Thymus (tissue), 14 donors: ENCODE measurements around the gene PGAM5. TPM values are rescaled to one million over a fixed set of nuclear protein-coding genes. Genes with fewer than 3 reads are reported as not detected.

Experiments
- DNase-seq, 9 donors: peaks; one replicate each; pipeline ENCODE4 v3.0.0-alpha.2; 2013; ENCODE audit warnings: low spot score in 9 of 9, low read depth in 6 of 9, missing footprints in 1 of 9
- H3K27ac ChIP-seq, 2 donors: one replicate each; pipeline ENCODE4 v1.5.1; 2013; ENCODE audit warnings: control low read depth in 1 of 2, low read depth in 1 of 2, low read length in 1 of 2, mild to moderate bottlenecking in 1 of 2, moderate library complexity in 1 of 2
- H3K27me3 ChIP-seq, 2 donors: one replicate each; pipeline ENCODE4 v1.5.1; 2013; ENCODE audit warnings: low read length in 1 of 2; ENCODE audit not compliant: control insufficient read depth in 2 of 2, insufficient read depth in 1 of 2
- H3K36me3 ChIP-seq, 2 donors: one replicate each; pipeline ENCODE4 v1.5.1; 2013; ENCODE audit warnings: low read length in 1 of 2, mild to moderate bottlenecking in 1 of 2, moderate library complexity in 1 of 2; ENCODE audit not compliant: control insufficient read depth in 2 of 2, insufficient read depth in 2 of 2
- H3K4me1 ChIP-seq, 2 donors: one replicate each; pipeline ENCODE4 v1.5.1; 2013; ENCODE audit warnings: low read length in 2 of 2; ENCODE audit not compliant: control insufficient read depth in 2 of 2, insufficient read depth in 2 of 2
- H3K4me3 ChIP-seq, 2 donors: one replicate each; pipeline ENCODE4 v1.5.1; 2013; ENCODE audit warnings: low read length in 2 of 2, control low read depth in 1 of 2, mild to moderate bottlenecking in 1 of 2
- H3K9me3 ChIP-seq, 2 donors: one replicate each; pipeline ENCODE4 v1.5.1; 2013; ENCODE audit warnings: low read length in 1 of 2, mild to moderate bottlenecking in 1 of 2; ENCODE audit not compliant: control insufficient read depth in 2 of 2, insufficient read depth in 1 of 2
- WGBS: extraction: QIAGEN DNeasy Blood & Tissue Kit; methylation state at CpG from one replicate; pipeline ENCODE4 v1.1.7; 2013; 5-methylcytosine and 5-hydroxymethylcytosine counted together
- long read RNA-seq, 10 donors: transcript quantifications; one replicate each; lab custom pipeline, GENCODE V29; 2026
- polyA plus RNA-seq: library from polyadenylated mRNA; stranded (reverse); fragments of 200-250 nt; gene quantifications from one replicate; pipeline ENCODE4 v1.2.3, GENCODE V29; 2013
- total RNA-seq: library from RNA; stranded (reverse); fragments of 120-200 nt; gene quantifications from one replicate; pipeline ENCODE4 v1.2.4, GENCODE V29; 2013
- donor health status: healthy.

The PGAM5 gene
- 31.6 TPM for total RNA-seq
- 17.4 TPM for polyA plus RNA-seq
- long read RNA-seq, donor 1, partial matches to known transcripts: 5 of 5 reads
- long read RNA-seq, donor 1, other reads (novel, unspliced or antisense): 0 of 5 reads
- long read RNA-seq, donor 2: 0 reads
- long read RNA-seq, donor 3, transcript PGAM5-203 (6 exons, 2,834 nt): major isoform, 7 of 7 reads
- long read RNA-seq, donor 3, partial matches to known transcripts: 0 of 7 reads
- long read RNA-seq, donor 3, other reads (novel, unspliced or antisense): 0 of 7 reads
- long read RNA-seq, donor 4, partial matches to known transcripts: 0 of 4 reads
- long read RNA-seq, donor 4, other reads (novel, unspliced or antisense): 0 of 4 reads
- long read RNA-seq, donor 5, transcript PGAM5-203 (6 exons, 2,834 nt): major isoform, 5 of 5 reads
- long read RNA-seq, donor 5, partial matches to known transcripts: 0 of 5 reads
- long read RNA-seq, donor 5, other reads (novel, unspliced or antisense): 0 of 5 reads
- long read RNA-seq, donor 6, transcript PGAM5-203 (6 exons, 2,834 nt): major isoform, 6 of 12 reads
- long read RNA-seq, donor 6, partial matches to known transcripts: 0 of 12 reads
- long read RNA-seq, donor 6, other reads (novel, unspliced or antisense): 5 of 12 reads
- long read RNA-seq, donor 7: 0 reads
- long read RNA-seq, donor 8, partial matches to known transcripts: 0 of 1 reads
- long read RNA-seq, donor 8, other reads (novel, unspliced or antisense): 0 of 1 reads
- long read RNA-seq, donor 9, partial matches to known transcripts: 0 of 2 reads
- long read RNA-seq, donor 9, other reads (novel, unspliced or antisense): 0 of 2 reads
- long read RNA-seq, donor 10, partial matches to known transcripts: 0 of 3 reads
- long read RNA-seq, donor 10, other reads (novel, unspliced or antisense): 0 of 3 reads

DNA sequence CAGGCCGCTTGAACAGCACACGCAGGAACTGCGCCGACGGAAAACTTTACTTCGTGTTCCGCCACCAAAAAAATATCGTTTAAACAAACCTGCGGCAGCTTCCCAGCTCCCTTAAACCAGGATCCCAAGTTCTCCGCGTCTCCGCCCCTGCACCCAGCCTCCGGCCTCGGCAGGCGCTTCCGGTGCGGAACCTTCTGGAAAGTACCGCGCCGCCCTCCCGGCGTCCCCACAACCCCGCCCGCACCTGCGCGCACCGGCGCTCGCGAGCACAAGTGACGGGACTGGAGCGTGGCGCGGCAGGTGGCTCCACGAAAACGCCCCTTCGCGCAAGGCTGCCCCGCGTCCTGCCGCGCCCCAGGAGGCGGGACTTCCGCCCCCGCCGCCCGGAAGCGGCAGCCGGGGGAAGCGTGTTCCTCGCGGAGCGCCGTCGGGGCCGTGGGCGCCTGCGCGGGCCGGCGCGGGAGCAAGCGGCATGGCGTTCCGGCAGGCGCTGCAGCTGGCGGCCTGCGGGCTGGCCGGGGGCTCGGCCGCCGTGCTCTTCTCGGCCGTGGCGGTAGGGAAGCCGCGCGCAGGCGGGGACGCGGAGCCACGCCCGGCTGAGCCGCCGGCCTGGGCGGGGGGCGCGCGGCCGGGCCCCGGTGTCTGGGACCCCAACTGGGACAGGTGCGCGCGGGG, at the start of gene PGAM5:
TSS of gene PGAM5 (plus strand) at position 438 of the 675 bp plus-strand sequence. CDS start at position 473, 35 bp downstream.
- no peaks in the 10 kb centered on the region for H3K27me3 ChIP-seq
- H3K4me1 ChIP-seq: peaks cover 8 to 14% of the 10 kb centered on the region in 2 donors
- peaks cover 1 to 4% of the 10 kb centered on the region in 2 donors for H3K9me3 ChIP-seq
- H3K36me3 ChIP-seq: peaks cover 11% of the 10 kb centered on the region in 2 donors
- H3K4me3 ChIP-seq: peak within 1 kb of the TSS; percentile 83 to 95
- peak; percentile 72 to 95 (median 89) for DNase-seq
- under 1% methylated on average over 94 of the region's 94 CpGs for WGBS
- peak within 1 kb of the TSS; percentile 79 to 95 for H3K27ac ChIP-seq

- Histone ChIP-seq H3K4me1 (peaks cover 36 to 76% of the 10 kb centered on the region in 2 donors), H3K9me3 (peaks cover 0 to 3% of the 10 kb centered on the region in 2 donors), H3K27me3 (no peaks in the 10 kb centered on the region), H3K36me3 (peaks cover 60 to 95% of the 10 kb centered on the region in 2 donors), H3K4me3 (no peak overlapping the region), H3K27ac (peak overlapping the region in 1 of 2 donors; percentile 76)
- DNase-seq: peak in 2 of 9 donors; percentile 39 to 57
- WGBS: 16% methylated on average over 11 of the region's 11 CpGs
These were observed 49.6 kb upstream of the PGAM5 start for GRCh38 chr12:132660996-132661395.

GRCh38 chr12:132661972-132662371, 48.7 kb upstream of the PGAM5 start:
- 68% methylated on average over 5 of the region's 5 CpGs for WGBS

GRCh38 chr12:132662901-132663755, 47.5 kb upstream of the PGAM5 start:
- H3K27me3 ChIP-seq: no peaks in the 10 kb centered on the region
- DNase-seq: peak in 2 of 9 donors; percentile 32 to 62
- no peak overlapping the region for H3K4me3 ChIP-seq
- H3K9me3 ChIP-seq: peaks cover 0 to 3% of the 10 kb centered on the region in 2 donors
- peak overlapping the region; percentile 68 to 76 for H3K27ac ChIP-seq
- H3K36me3 ChIP-seq: peaks cover 62 to 96% of the 10 kb centered on the region in 2 donors
- 23% methylated on average over 29 of the region's 29 CpGs for WGBS
- H3K4me1 ChIP-seq: peaks cover 36 to 66% of the 10 kb centered on the region in 2 donors

More at GRCh38 chr12:132661972-132662371, 48.7 kb upstream of the PGAM5 start:
- Histone ChIP-seq H3K27me3 (no peaks in the 10 kb centered on the region), H3K27ac (peak overlapping the region; percentile 36 to 76), H3K4me1 (peaks cover 36 to 76% of the 10 kb centered on the region in 2 donors), H3K4me3 (no peak overlapping the region), H3K9me3 (peaks cover 0 to 3% of the 10 kb centered on the region in 2 donors), H3K36me3 (peaks cover 60 to 96% of the 10 kb centered on the region in 2 donors)
- DNase-seq: no peak

DNA sequence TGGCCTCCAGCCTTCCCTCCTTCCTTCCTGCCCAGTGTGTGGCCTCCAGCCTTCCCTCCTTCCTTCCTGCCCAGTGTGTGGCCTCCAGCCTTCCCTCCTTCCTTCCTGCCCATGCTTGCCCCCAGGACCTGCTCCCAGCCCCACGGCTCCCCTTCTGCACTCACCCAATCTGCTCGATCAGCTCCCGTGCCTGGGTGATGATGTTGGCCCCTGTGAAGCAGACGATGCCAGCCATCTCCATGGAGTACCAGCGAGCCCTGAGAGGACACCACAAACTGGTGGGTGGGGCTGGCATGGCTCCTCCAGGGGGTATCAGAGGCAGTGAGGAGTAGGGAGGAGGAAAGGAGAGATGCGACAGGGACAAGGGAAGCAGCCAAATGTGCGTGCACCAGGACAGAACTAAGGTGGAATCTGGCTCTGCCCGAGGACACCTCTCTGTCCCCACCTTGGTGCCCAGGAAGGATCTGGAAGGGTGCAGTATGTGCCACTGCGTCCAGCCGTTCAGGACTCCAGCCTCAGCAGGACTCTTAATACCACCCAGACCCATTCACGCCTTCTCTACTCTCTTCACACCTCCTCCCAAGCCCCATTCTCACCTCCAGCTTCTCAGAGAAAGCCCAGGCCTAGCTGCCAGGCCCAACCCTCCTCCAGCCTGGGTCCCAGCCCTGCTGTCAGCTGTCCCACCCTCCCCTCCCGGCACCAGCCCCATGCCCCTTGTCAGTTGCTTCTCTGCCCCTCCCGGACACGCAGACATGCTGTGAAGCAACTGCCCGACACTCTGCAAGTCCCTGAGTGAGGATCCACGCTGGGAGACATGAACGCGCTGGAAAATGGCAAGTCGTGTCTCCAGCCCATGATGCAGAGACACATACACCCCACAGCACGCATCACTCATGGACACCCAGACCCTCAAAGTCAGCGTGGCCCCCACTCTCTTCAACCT, 46.2 kb upstream of the PGAM5 start:
- Histone ChIP-seq H3K4me1 (peaks cover 36 to 53% of the 10 kb centered on the region in 2 donors), H3K4me3 (no peak overlapping the region), H3K27ac (peak overlapping the region in 1 of 2 donors; percentile 63), H3K27me3 (no peaks in the 10 kb centered on the region), H3K9me3 (peaks cover 0 to 3% of the 10 kb centered on the region in 2 donors), H3K36me3 (peaks cover 63 to 96% of the 10 kb centered on the region in 2 donors)
- 87% methylated on average over 21 of the region's 21 CpGs for WGBS
- no peak for DNase-seq

- Histone ChIP-seq H3K27me3 (no peaks in the 10 kb centered on the region), H3K27ac (no peak overlapping the region), H3K9me3 (peaks cover 0 to 3% of the 10 kb centered on the region in 2 donors), H3K36me3 (peaks cover 68 to 95% of the 10 kb centered on the region in 2 donors), H3K4me3 (no peak overlapping the region), H3K4me1 (peaks cover 32 to 46% of the 10 kb centered on the region in 2 donors)
- no peak for DNase-seq
- 98% methylated on average over 13 of the region's 13 CpGs for WGBS
These were observed 45.5 kb upstream of the PGAM5 start for GRCh38 chr12:132665149-132665491.

GRCh38 chr12:132665794-132666193, 44.8 kb upstream of the PGAM5 start:
- Histone ChIP-seq H3K9me3 (peaks cover 0 to 3% of the 10 kb centered on the region in 2 donors), H3K27ac (no peak overlapping the region), H3K36me3 (peaks cover 68 to 90% of the 10 kb centered on the region in 2 donors), H3K4me1 (peaks cover 27 to 40% of the 10 kb centered on the region in 2 donors), H3K27me3 (no peaks in the 10 kb centered on the region), H3K4me3 (no peak overlapping the region)
- WGBS: 94% methylated on average over 6 of the region's 6 CpGs
- DNase-seq: no peak
